ENCODE results near the gene CCDC121.

CCDC121 gene

DNA sequence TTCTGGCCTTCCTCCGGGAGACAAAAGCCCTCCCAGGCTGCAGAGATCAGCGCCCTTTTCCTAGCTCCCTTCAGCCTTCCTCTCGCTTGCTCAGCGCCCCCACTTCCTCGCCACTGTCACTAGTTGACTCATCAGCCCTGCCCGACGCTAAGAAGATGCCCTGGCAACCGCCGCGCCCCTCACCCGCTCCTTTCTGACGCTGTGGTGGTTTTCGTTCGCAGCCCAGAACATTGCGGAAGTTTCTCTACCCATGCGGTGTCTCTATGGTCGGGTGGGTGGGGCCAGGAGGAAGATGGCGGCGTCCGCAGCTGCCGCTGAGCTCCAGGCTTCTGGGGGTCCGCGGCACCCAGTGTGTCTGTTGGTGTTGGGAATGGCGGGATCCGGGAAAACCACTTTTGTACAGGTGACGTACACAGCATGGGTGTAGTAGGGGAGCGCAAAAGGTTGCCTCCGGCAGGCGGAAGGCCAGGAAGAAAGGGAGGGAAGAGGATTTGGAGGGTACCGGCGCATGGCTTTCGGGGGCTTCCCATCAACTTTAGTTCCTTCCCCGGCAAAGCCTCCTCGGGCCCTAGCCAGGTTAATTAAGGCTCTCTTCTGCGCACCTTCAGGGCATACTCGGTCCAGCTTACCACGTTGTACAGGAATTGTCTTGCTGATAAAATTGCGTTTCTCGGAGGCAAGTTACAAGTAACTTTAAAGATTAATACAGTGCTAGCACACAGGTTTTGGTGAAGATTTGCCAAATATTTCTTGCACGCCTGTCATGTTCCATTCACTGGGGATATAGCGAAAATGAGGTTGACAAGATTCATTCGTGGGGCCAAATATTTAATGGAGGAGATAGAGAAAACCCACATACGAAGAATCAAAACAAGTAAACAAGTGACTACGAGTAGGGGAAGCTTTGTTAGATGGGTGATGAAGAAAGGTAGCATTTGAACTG lies at the start of gene CCDC121, which contains the start of gene GPN1:
Gene CCDC121, minus strand, starts transcription at position 246 of the 943 bp plus-strand sequence. CDS start 1,213 bp downstream, outside the sequence.
Gene GPN1, plus strand, starts transcription at position 284 of the 943 bp plus-strand sequence. Its CDS starts 9 bp downstream, at position 293.
- peak; percentile 72 for DNase-seq

DNA sequence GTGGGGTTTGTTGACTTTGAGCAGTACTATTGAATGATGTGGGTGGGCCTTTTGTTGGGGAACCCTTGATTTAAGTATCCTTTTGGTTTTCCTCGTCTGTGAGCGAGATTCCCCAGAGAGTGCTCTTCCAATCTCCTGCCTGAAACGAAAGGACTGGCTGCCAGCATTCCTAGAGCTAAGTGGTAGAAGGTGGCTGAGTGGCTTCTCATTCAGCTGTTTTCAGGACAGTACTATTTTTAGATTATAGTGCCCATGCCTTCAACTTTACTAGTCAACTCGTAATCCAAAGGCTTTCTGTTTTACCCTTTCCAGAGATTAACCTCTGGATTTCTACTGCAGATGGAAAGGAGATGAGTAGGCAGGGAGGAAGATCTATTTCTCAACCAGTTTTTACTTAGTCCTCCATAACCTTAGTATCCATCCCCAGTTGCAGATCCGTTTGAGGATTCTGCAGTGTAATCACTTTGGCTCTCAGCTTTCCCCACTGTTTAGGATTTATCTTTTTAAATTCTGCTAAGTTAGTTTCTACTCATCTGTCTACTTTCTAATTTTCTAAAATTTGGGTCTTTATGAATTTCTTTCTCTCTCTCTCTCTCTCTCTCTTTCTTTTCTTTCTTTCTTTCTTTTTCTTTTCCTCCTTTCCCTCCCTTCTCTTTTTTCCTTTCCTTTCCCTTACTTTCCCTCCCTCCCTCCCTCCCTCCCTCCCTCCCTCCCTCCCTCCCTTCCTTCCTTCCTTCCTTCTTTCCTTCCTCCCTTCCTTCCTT lies 44.1 kb upstream of the CCDC121 start:
- no peak for DNase-seq

DNA sequence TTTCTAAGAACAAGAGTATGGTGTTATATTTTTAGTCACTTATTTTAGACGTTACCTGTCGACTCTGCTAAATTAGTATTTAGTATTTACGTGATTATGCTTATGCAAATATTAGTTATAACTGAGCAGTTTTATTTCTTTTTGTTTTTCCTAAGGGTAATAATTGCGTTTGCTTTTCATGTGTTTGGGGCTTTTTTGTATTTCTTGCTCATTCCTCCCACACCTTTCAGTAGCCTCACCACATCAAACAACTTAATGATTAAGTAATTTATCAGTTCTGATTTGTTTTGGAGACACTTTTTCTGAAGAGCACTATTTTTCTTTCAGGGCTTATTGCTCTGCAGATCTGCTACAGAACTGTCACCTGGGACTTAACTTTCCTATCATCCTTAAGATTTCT lies 42.4 kb upstream of the CCDC121 start:
- DNase-seq = no peak

DNA sequence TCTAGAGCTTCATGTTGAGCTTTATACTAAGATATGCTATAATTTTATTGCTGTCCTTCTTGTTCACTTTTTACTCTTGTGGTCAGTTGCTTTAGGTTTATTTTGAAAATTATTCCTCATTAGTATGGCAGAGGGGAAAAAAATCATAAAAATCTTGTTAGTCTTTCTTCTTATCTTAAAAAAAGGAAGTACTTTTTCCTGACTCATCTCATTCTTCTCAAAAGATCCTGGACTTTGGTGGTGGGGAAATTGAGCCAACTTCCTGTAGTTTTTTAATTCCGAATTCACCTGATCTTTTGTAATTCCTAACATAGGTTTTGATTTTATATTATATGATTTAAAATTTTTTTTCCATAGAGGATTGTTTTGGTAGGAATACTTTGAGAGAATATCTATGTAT lies 38.6 kb upstream of the CCDC121 start:
- no peak for DNase-seq

GRCh38 chr2:27664622-27665363 lies 36.0 kb upstream of the CCDC121 start:
- no peak for DNase-seq

DNA sequence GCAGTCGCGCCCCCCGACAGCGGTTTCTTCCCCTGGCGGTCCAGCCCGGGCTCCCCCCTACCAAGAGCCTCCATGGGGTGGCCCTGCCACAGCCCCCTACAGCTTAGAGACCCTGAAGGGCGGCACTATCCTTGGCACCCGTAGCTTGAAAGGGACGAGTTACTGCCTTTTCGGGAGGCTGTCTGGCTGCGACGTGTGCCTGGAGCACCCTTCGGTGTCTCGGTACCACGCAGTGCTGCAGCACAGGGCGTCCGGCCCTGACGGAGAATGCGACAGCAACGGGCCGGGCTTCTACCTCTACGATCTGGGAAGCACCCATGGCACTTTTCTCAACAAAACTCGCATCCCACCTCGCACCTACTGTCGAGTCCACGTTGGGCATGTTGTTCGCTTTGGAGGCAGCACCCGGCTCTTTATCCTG lies 35.4 kb upstream of the CCDC121 start:
- no peak for DNase-seq

DNA sequence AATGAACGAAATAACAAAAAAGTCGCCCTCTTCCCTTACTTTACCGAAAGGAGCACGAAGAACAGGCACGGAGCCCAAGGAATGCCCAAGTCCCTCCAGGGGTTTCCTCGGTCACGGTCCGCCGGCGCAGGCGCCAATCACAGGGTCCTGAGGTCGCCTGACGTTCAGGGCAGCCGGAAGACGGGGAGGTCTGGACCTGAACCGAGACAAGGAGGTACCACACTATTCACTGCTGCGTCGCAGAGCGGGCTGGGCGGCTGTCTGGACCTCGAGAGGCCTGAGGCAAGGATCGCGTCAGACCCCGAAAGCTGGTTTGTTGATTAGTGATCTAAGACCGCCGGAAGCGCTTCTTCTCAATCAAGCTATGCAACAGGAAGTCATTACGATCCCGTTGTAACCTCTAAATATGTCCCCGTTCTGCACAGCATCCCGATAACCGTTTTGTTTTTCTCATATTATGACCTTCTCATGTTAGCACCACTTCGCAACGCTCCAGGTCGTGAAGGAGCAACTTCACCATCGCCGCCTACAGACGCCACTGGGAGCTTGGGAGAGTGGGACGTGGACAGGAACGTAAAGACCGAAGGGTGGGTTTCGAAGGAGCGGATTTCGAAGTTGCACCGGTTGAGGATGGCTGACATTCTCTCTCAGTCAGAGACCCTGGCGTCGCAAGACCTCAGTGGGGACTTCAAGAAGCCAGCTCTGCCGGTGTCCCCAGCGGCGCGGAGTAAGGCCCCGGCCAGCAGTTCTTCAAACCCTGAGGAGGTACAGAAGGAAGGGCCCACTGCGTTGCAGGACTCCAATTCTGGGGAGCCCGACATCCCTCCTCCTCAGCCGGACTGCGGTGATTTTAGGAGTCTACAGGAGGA lies 34.7 kb upstream of the CCDC121 start, which contains the start of the genes SLC4A1AP and SUPT7L:
Gene SLC4A1AP, plus strand, starts transcription at position 605 of the 869 bp plus-strand sequence. Its CDS starts 26 bp downstream, at position 631.
Gene SUPT7L, minus strand, starts transcription at position 330 of the 869 bp plus-strand sequence. CDS start 1,422 bp downstream, outside the sequence.
- peak; percentile 55 for DNase-seq

DNA sequence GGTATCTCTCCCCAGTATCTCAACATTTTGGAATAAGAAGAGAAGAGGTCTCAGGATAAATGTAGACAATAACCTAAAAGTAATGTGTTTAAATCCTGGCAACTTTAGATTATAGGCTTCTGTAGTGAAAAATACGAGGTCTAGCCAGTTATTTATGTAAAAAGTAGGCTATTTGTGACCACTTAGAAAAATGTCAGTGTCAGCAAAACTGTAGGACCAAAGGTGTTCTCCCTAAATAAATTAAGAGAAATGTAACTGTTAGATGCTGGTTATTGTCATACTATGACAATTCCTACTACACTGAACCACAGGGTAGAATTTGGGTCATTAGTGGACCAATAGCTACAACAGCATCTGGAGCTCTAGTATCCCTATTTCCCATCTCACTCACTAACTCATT lies 32.6 kb upstream of the CCDC121 start:
- DNase-seq = no peak

- DNase-seq = no peak
These were observed 26.5 kb upstream of the CCDC121 start for GRCh38 chr2:27655155-27655951.

GRCh38 chr2:27653397-27653796 lies 24.6 kb upstream of the CCDC121 start:
- no peak for DNase-seq

GRCh38 chr2:27652790-27653189 lies 24.0 kb upstream of the CCDC121 start:
- DNase-seq = no peak

DNA sequence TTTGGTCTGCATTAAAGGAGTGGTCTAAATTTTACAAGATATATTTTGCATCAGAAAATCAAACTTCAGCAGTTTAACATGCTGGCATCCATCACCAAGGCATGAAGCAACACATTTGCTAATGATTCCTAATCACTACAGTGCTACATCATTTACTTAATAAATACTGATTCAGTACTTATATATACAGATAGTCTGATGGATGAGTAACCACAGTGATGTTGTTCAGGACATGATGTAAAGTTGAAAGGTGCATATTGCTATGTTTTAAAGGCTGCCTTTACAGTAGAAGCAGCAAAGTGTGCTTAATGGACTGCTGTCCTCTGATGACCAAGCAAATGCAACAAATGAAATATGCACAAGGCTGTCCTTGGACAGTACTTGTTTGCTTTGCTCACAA lies 23.5 kb upstream of the CCDC121 start:
- no peak for DNase-seq

DNA sequence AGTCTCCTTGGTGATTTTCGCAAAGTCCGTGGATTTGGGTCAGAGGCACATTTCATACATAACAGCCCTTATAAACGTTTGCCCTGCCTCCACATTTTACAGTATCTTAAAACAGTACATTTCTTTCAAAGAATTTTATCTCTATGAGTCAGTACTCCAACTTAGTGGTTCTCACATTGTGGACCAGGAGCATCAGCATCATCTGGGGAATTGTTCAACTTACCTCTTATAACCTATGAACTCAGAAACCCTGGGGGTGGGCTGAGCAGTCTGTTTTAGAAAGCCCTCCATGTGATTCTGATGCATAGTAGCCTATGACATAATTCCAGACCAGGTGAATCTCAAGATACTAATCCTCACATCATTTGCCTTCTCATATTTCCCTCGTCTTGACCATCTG lies 22.2 kb upstream of the CCDC121 start:
- DNase-seq = no peak

- DNase-seq = no peak
These were observed 18.9 kb upstream of the CCDC121 start for GRCh38 chr2:27647737-27648136.

- DNase-seq = no peak
These were observed 18.5 kb upstream of the CCDC121 start for GRCh38 chr2:27647289-27647688.

DNA sequence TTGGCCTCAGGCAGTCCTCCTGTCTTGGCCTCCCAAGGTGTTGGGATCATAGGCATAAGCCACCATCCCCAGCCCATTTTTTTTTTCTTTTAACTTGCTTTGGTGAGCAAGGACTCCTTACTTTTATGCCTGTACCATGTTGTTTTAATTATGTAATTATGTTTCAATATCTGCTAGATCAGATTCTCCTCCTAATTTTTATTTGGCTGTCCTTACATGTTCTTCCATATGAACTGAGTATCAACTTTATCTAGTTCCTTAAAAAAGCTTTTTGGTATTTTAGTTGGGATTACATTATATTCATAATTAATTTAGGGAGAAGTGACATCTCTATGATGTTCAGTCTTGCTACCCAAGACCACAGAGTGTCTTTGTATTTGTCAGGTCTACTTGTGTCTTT lies 16.4 kb upstream of the CCDC121 start:
- no peak for DNase-seq

DNA sequence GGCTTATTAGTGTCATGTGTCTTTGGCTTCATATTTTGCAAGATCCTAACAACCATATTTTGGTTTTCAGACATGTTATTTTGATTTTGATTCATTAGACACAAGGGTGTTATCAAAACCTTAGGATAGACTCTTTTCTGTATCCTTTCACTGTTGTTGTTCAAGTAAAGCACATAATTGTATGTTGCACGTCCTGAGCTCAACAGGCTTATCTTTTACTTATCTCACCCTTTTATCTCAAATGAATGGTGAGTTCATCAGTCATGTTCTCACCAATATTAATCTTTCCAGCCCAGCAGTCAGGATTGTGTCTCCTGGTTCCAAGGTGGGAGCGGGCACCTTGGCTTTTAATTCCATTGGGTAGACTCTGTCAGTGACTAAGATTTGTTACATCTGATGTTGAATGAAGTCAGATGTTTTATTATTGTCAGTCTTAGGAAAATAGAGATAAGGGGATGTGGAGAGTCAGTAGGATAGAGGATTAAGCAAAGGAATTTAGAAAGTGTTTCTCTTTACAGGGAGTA lies 12.0 kb upstream of the CCDC121 start:
- no peak for DNase-seq

GRCh38 chr2:27638709-27639108 lies 9.9 kb upstream of the CCDC121 start:
- no peak for DNase-seq

GRCh38 chr2:27638037-27638637 lies 9.3 kb upstream of the CCDC121 start:
- DNase-seq = no peak

- no peak for DNase-seq
These were observed 8.0 kb upstream of the CCDC121 start for GRCh38 chr2:27636766-27637165.

Measured in NCI-H1092 (cell line).